ENCODE results near the gene RRBP1.

DNA sequence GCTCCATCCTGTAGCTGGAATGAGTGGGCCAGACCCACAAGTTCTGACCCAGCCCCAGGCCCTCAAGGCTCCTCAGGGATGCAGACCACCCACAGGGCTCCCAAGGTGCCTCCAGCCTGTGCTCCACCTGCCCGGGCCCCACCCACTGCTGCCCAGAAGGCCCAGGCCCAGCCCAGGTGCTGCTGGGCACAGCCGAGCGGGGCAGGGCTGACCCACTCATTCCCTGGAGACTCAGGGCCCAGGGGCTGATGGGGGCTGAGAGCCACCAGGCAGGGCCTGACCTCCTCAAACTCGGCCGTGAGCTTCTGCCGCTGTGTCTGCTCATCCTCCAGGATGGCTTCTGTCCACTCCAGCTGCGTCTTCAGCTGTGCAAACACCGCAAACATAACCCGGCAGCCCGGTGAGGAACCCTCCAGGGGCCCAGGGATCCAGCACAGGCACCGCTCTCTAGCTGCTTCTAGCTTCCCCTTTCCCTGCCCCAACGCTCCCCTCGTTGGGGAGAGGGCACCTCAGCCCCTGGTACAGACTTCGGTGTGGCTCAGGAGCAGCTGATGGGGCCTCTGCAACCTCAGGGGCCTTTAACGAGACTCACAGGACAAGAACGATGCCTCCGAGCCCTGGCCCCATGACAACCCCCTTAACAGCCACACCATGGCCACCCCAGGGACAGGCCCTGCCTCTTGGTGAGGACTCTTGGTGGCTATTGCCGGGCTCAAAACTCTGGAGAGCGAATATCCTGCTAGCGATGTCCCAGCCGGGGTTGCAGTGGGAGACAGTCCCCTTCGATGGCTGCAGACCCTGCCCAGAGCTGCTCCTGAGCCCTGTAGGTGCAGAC is 66.2 kb downstream of the RRBP1 start:
- TF ChIP-seq, protein P1, sequence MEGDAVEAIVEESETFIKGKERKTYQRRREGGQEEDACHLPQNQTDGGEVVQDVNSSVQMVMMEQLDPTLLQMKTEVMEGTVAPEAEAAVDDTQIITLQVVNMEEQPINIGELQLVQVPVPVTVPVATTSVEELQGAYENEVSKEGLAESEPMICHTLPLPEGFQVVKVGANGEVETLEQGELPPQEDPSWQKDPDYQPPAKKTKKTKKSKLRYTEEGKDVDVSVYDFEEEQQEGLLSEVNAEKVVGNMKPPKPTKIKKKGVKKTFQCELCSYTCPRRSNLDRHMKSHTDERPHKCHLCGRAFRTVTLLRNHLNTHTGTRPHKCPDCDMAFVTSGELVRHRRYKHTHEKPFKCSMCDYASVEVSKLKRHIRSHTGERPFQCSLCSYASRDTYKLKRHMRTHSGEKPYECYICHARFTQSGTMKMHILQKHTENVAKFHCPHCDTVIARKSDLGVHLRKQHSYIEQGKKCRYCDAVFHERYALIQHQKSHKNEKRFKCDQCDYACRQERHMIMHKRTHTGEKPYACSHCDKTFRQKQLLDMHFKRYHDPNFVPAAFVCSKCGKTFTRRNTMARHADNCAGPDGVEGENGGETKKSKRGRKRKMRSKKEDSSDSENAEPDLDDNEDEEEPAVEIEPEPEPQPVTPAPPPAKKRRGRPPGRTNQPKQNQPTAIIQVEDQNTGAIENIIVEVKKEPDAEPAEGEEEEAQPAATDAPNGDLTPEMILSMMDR (IDR thresholded peaks at IDR 0.05), result no peak
- TF ChIP-seq POLR2A (IDR thresholded peaks at IDR 0.05), result no peak
